ENCODE measurements around the gene PKN2. TPM values are rescaled to one million over a fixed set of nuclear protein-coding genes. Genes with fewer than 3 reads are reported as not detected.
"Not testable (repeated sequence)": the region's sequence is repeated elsewhere in the genome, so short reads cannot be mapped to it uniquely, and the experiment has no call there.

Gene PKN2
- total and polyA plus RNA-seq, 2 donors from 2014 or later = 7.3 to 49.3 TPM

GRCh38 chr1:88708011-88708410 lies 23.9 kb downstream of the PKN2 start:
- DNase-seq (peak in 1 of 5 donors; percentile 13), FAIRE-seq (no peak)
- no peak overlapping the region for H3K4me3 ChIP-seq (ENCODE audit: low read length in 3 of 3)
- no peaks in the 10 kb centered on the region for H3K9me3 ChIP-seq (ENCODE audit: control insufficient read depth in 2 of 3, insufficient read depth in 1 of 3, low read length in 3 of 3)
- H3K36me3 ChIP-seq (ENCODE audit: control insufficient read depth in 2 of 3, insufficient read depth in 3 of 3, low read length in 3 of 3) = no peaks in the 10 kb centered on the region
- no peak overlapping the region for H3K27ac ChIP-seq (ENCODE audit: low read depth in 2 of 2, low read length in 2 of 2)
- H3K27me3 ChIP-seq (ENCODE audit: control insufficient read depth, insufficient read depth, low read length) = no peaks in the 10 kb centered on the region
- intact Hi-C loops (cut with DNase I) = no loop called here
- no peak for TF ChIP-seq CTCF (IDR thresholded peaks at IDR 0.05; ENCODE audit: borderline replicate concordance, extremely low read depth, insufficient read depth)
- no peaks in the 10 kb centered on the region for H3K4me1 ChIP-seq (ENCODE audit: control insufficient read depth in 2 of 3, insufficient read depth in 2 of 3, low read depth in 1 of 3, low read length in 3 of 3)
- H3K9ac ChIP-seq (ENCODE audit: low read length in 3 of 3) = no peak overlapping the region

GRCh38 chr1:88712907-88713306 lies 28.8 kb downstream of the PKN2 start:
- H3K9ac ChIP-seq (ENCODE audit: low read length in 3 of 3); intact Hi-C loops (cut with DNase I); FAIRE-seq; H3K27me3 ChIP-seq (ENCODE audit: control insufficient read depth, insufficient read depth, low read length); H3K9me3 ChIP-seq (ENCODE audit: control insufficient read depth in 2 of 3, insufficient read depth in 1 of 3, low read length in 3 of 3); H3K4me3 ChIP-seq (ENCODE audit: low read length in 3 of 3); H3K4me1 ChIP-seq (ENCODE audit: control insufficient read depth in 2 of 3, insufficient read depth in 2 of 3, low read depth in 1 of 3, low read length in 3 of 3); H3K27ac ChIP-seq (ENCODE audit: low read depth in 2 of 2, low read length in 2 of 2); DNase-seq; H3K36me3 ChIP-seq (ENCODE audit: control insufficient read depth in 2 of 3, insufficient read depth in 3 of 3, low read length in 3 of 3): not testable (repeated sequence)

GRCh38 chr1:88716571-88716970 lies 32.5 kb downstream of the PKN2 start:
- H3K9ac ChIP-seq (ENCODE audit: low read length in 3 of 3); DNase-seq; H3K4me3 ChIP-seq (ENCODE audit: low read length in 3 of 3); H3K36me3 ChIP-seq (ENCODE audit: control insufficient read depth in 2 of 3, insufficient read depth in 3 of 3, low read length in 3 of 3); intact Hi-C loops (cut with DNase I); H3K4me1 ChIP-seq (ENCODE audit: control insufficient read depth in 2 of 3, insufficient read depth in 2 of 3, low read depth in 1 of 3, low read length in 3 of 3); H3K9me3 ChIP-seq (ENCODE audit: control insufficient read depth in 2 of 3, insufficient read depth in 1 of 3, low read length in 3 of 3); H3K27ac ChIP-seq (ENCODE audit: low read depth in 2 of 2, low read length in 2 of 2); H3K27me3 ChIP-seq (ENCODE audit: control insufficient read depth, insufficient read depth, low read length); FAIRE-seq: not testable (repeated sequence)

GRCh38 chr1:88722492-88722891 lies 38.4 kb downstream of the PKN2 start:
- intact Hi-C loops (cut with DNase I) = no loop called here
- Histone ChIP-seq H3K9me3 (ENCODE audit: control insufficient read depth in 2 of 3, insufficient read depth in 1 of 3, low read length in 3 of 3) (no peaks in the 10 kb centered on the region), H3K27me3 (ENCODE audit: control insufficient read depth, insufficient read depth, low read length) (no peaks in the 10 kb centered on the region), H3K27ac (ENCODE audit: low read depth in 2 of 2, low read length in 2 of 2) (no peak overlapping the region), H3K9ac (ENCODE audit: low read length in 3 of 3) (no peak overlapping the region), H3K4me1 (ENCODE audit: control insufficient read depth in 2 of 3, insufficient read depth in 2 of 3, low read depth in 1 of 3, low read length in 3 of 3) (no peaks in the 10 kb centered on the region), H3K36me3 (ENCODE audit: control insufficient read depth in 2 of 3, insufficient read depth in 3 of 3, low read length in 3 of 3) (no peaks in the 10 kb centered on the region), H3K4me3 (ENCODE audit: low read length in 3 of 3) (no peak overlapping the region)
- DNase-seq = no peak
- FAIRE-seq = no peak
- TF ChIP-seq CTCF (IDR thresholded peaks at IDR 0.05; ENCODE audit: borderline replicate concordance, extremely low read depth, insufficient read depth) = no peak

GRCh38 chr1:88726697-88727096 lies 42.6 kb downstream of the PKN2 start:
- Histone ChIP-seq H3K36me3 (ENCODE audit: control insufficient read depth in 2 of 3, insufficient read depth in 3 of 3, low read length in 3 of 3) (peaks cover 0 to 3% (median 2%) of the 10 kb centered on the region in 3 donors), H3K4me1 (ENCODE audit: control insufficient read depth in 2 of 3, insufficient read depth in 2 of 3, low read depth in 1 of 3, low read length in 3 of 3) (peaks cover 0 to 5% (median 0%) of the 10 kb centered on the region in 3 donors), H3K27me3 (ENCODE audit: control insufficient read depth, insufficient read depth, low read length) (no peaks in the 10 kb centered on the region), H3K4me3 (ENCODE audit: low read length in 3 of 3) (no peak overlapping the region), H3K27ac (ENCODE audit: low read depth in 2 of 2, low read length in 2 of 2) (no peak overlapping the region), H3K9me3 (ENCODE audit: control insufficient read depth in 2 of 3, insufficient read depth in 1 of 3, low read length in 3 of 3) (no peaks in the 10 kb centered on the region), H3K9ac (ENCODE audit: low read length in 3 of 3) (no peak overlapping the region)
- no peak for TF ChIP-seq CTCF (IDR thresholded peaks at IDR 0.05; ENCODE audit: borderline replicate concordance, extremely low read depth, insufficient read depth)
- FAIRE-seq (no peak), DNase-seq (no peak)
- intact Hi-C loops (cut with DNase I) = no loop called here

All from kidney (tissue), 14 donors.